ENCODE results near the gene FBLN5.

GRCh38 chr14:91854327-91854934 is 93.1 kb downstream of the FBLN5 start:
- TF ChIP-seq EP300 (IDR thresholded peaks at IDR 0.05) (no peak), CTCF (IDR thresholded peaks at IDR 0.05) (no peak), POLR2A (IDR thresholded peaks at IDR 0.05) (no peak), POLR2AphosphoS5 (IDR thresholded peaks at IDR 0.05) (no peak)
